Neuron (in vitro differentiated cells): ENCODE measurements around the gene DLGAP1.

Experiments used
- H2AFZ ChIP-seq: one replicate; pipeline ENCODE4 v1.6.1; 2013; ENCODE audit warnings: low read depth, mild to moderate bottlenecking, inconsistent platforms, low read length, moderate library complexity
- H3K27me3 ChIP-seq: one replicate; pipeline ENCODE4 v1.6.1; 2013; ENCODE audit warnings: low read length; ENCODE audit not compliant: insufficient read depth
- H3K36me3 ChIP-seq: one replicate; pipeline ENCODE4 v1.6.1; 2013; ENCODE audit warnings: low read length; ENCODE audit not compliant: insufficient read depth
- H3K4me1 ChIP-seq: one replicate; pipeline ENCODE4 v1.6.1; 2013; ENCODE audit warnings: low read length; ENCODE audit not compliant: insufficient read depth
- H3K4me3 ChIP-seq: 2 replicates; pipeline ENCODE4 v1.5.1; 2013; ENCODE audit warnings: mild to moderate bottlenecking, low read length, moderate library complexity
- H3K9me3 ChIP-seq: one replicate; pipeline ENCODE4 v1.6.1; 2013; ENCODE audit warnings: low read length

DLGAP1 gene

GRCh38 chr18:4241090-4241617 lies 214.0 kb downstream of the DLGAP1 start:
- Histone ChIP-seq H3K27me3 (no peaks in the 10 kb centered on the region), H3K9me3 (no peaks in the 10 kb centered on the region), H3K36me3 (no peaks in the 10 kb centered on the region), H3K4me1 (no peaks in the 10 kb centered on the region), H3K4me3 (no peak overlapping the region), H2AFZ (no peak overlapping the region)

GRCh38 chr18:4238966-4239365 lies 216.1 kb downstream of the DLGAP1 start:
- no peaks in the 10 kb centered on the region for H3K4me1 ChIP-seq
- no peaks in the 10 kb centered on the region for H3K27me3 ChIP-seq
- no peaks in the 10 kb centered on the region for H3K36me3 ChIP-seq
- no peak overlapping the region for H2AFZ ChIP-seq
- H3K9me3 ChIP-seq, result no peaks in the 10 kb centered on the region
- H3K4me3 ChIP-seq, result no peak overlapping the region

- Histone ChIP-seq H3K4me1 (no peaks in the 10 kb centered on the region), H2AFZ (no peak overlapping the region), H3K9me3 (no peaks in the 10 kb centered on the region), H3K4me3 (no peak overlapping the region), H3K36me3 (no peaks in the 10 kb centered on the region), H3K27me3 (no peaks in the 10 kb centered on the region)
These were observed 217.5 kb downstream of the DLGAP1 start for GRCh38 chr18:4237664-4238041.

GRCh38 chr18:4236940-4237663 lies 218.0 kb downstream of the DLGAP1 start:
- Histone ChIP-seq H3K36me3 (no peaks in the 10 kb centered on the region), H3K27me3 (no peaks in the 10 kb centered on the region)

GRCh38 chr18:4233468-4233867 lies 221.6 kb downstream of the DLGAP1 start:
- no peak overlapping the region for H3K4me3 ChIP-seq
- no peak overlapping the region for H2AFZ ChIP-seq
- H3K36me3 ChIP-seq, result no peaks in the 10 kb centered on the region
- no peaks in the 10 kb centered on the region for H3K4me1 ChIP-seq
- no peaks in the 10 kb centered on the region for H3K9me3 ChIP-seq
- H3K27me3 ChIP-seq, result no peaks in the 10 kb centered on the region

More at GRCh38 chr18:4236940-4237663, 218.0 kb downstream of the DLGAP1 start:
- Histone ChIP-seq H3K9me3 (no peaks in the 10 kb centered on the region), H2AFZ (no peak overlapping the region), H3K4me3 (no peak overlapping the region), H3K4me1 (no peaks in the 10 kb centered on the region)

GRCh38 chr18:4232656-4233055 lies 222.5 kb downstream of the DLGAP1 start:
- no peaks in the 10 kb centered on the region for H3K9me3 ChIP-seq
- no peak overlapping the region for H3K4me3 ChIP-seq
- H2AFZ ChIP-seq, result no peak overlapping the region
- H3K4me1 ChIP-seq, result no peaks in the 10 kb centered on the region
- H3K36me3 ChIP-seq, result no peaks in the 10 kb centered on the region
- H3K27me3 ChIP-seq, result no peaks in the 10 kb centered on the region

- no peaks in the 10 kb centered on the region for H3K27me3 ChIP-seq
- no peak overlapping the region for H2AFZ ChIP-seq
- no peaks in the 10 kb centered on the region for H3K36me3 ChIP-seq
- H3K4me3 ChIP-seq, result no peak overlapping the region
- H3K9me3 ChIP-seq, result no peaks in the 10 kb centered on the region
- H3K4me1 ChIP-seq, result no peaks in the 10 kb centered on the region
These were observed 223.8 kb downstream of the DLGAP1 start for GRCh38 chr18:4231260-4231659.

GRCh38 chr18:4230450-4231168 lies 224.5 kb downstream of the DLGAP1 start:
- H3K36me3 ChIP-seq, result no peaks in the 10 kb centered on the region
- H3K9me3 ChIP-seq, result no peaks in the 10 kb centered on the region
- no peak overlapping the region for H2AFZ ChIP-seq
- H3K4me3 ChIP-seq, result no peak overlapping the region
- H3K27me3 ChIP-seq, result no peaks in the 10 kb centered on the region
- no peaks in the 10 kb centered on the region for H3K4me1 ChIP-seq

- H3K36me3 ChIP-seq, result no peaks in the 10 kb centered on the region
- H3K27me3 ChIP-seq, result no peaks in the 10 kb centered on the region
- no peak overlapping the region for H2AFZ ChIP-seq
- no peaks in the 10 kb centered on the region for H3K4me1 ChIP-seq
- H3K9me3 ChIP-seq, result no peaks in the 10 kb centered on the region
- no peak overlapping the region for H3K4me3 ChIP-seq
These were observed 230.9 kb downstream of the DLGAP1 start for GRCh38 chr18:4224031-4224704.

- Histone ChIP-seq H2AFZ (no peak overlapping the region), H3K9me3 (no peaks in the 10 kb centered on the region), H3K27me3 (no peaks in the 10 kb centered on the region), H3K4me1 (peaks cover 4% of the 10 kb centered on the region), H3K4me3 (no peak overlapping the region), H3K36me3 (no peaks in the 10 kb centered on the region)
These were observed 243.8 kb downstream of the DLGAP1 start for GRCh38 chr18:4211111-4211837.

GRCh38 chr18:4208366-4208765 lies 246.7 kb downstream of the DLGAP1 start:
- Histone ChIP-seq H3K36me3 (no peaks in the 10 kb centered on the region), H3K4me3 (no peak overlapping the region), H3K9me3 (no peaks in the 10 kb centered on the region), H2AFZ (no peak overlapping the region), H3K4me1 (peaks cover 6% of the 10 kb centered on the region), H3K27me3 (no peaks in the 10 kb centered on the region)

GRCh38 chr18:4207383-4207985 lies 247.6 kb downstream of the DLGAP1 start:
- Histone ChIP-seq H2AFZ (no peak overlapping the region), H3K27me3 (no peaks in the 10 kb centered on the region), H3K4me1 (peaks cover 6% of the 10 kb centered on the region), H3K4me3 (no peak overlapping the region), H3K36me3 (no peaks in the 10 kb centered on the region), H3K9me3 (no peaks in the 10 kb centered on the region)
